Smooth muscle cell of the pulmonary artery (primary cell): ENCODE results near the gene PRM1. TPM values are rescaled to one million over a fixed set of nuclear protein-coding genes. Genes with fewer than 3 reads are reported as not detected.

ENCODE experiments used
- total RNA-seq: library from RNA; depleted of rRNA; stranded (reverse); fragments of >200 nt; gene quantifications from 2 replicates; pipeline ENCODE4 v1.2.3, GENCODE V29; 2014

PRM1 gene, protein sequence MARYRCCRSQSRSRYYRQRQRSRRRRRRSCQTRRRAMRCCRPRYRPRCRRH
- not detected in 2 replicates for total RNA-seq

DNA sequence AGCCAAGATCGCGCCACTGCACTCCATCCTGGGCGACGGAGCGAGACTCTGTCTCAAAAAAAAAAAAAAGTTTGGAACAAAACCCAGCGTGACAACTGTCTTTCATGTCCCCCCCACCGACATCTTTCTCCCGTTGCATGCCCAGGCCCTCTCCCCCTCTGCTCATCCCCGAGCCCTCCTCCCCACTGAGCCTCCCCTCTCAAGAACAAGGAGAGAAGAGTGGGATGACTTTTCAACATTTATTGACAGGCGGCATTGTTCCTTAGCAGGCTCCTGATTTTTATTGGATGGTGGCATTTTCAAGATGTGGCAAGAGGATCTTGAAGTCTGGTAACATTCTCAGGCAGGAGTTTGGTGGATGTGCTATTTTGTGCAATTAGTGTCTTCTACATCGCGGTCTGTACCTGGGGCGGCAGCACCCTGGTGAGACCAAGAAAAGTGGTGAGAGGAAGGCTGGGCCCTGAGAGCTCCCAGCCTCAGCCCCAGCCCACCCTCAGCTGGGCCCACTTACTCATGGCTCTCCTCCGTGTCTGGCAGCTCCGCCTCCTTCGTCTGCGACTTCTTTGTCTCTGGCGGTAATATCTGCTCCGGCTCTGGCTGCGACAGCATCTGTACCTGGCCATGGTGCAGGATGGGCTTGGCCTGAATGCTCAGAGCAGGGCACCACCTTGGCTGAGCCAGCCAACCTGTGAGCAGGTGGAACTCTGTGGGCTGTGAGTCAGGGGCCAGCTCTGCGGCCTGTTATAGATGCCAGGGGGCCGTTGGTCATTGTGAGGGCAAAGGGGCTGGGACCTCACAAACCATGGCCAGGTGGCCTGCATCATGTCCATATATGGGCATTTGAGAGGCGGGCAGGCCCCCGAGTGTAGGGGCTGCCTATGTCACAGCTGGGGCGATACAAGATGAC lies at the start of gene PRM1:
Gene PRM1 (minus strand): TSS at position 715 of the 907 bp plus-strand sequence. CDS start 92 bp downstream, at position 623.

DNA sequence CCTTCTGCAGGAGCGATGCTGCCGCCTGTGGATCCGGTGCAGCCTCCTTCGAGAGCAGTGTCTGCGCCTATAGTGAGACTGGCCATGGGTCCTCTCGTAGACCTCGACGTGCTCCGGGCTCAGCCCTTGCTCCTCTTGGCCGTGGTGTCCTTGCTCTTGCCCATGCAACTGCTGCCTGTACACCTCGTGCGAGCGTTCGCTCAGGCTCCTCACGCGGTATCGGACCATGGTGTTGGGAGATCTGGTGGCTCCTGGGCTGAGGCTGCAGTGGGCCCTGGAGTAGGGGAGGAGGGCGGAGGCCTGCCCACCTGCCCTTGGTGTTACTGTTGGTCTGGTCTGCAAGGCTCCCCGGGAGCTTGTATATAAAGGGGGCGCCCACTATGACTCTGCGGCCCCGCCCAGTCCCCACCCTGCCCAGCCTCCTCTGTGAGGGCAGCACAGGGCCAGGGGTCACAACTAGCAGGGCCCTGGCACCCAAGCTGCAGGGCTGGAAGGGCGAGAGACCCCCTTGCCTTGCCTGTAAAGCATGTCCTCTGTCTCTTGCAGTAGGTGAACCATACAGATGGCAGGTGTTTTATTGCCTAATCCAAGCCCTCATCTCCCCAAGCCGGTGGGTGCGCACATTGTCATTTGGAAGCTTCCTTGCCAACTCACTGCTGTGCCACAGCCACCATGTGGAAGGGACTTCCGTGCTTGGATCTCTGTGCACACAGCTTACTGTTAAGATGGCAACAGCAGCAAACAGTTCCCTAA lies 4.8 kb downstream of the PRM1 start, which contains the start of gene PRM2:
Gene PRM2 (minus strand): TSS at position 338 of the 753 bp plus-strand sequence. CDS start 110 bp downstream, at position 228.

DNA sequence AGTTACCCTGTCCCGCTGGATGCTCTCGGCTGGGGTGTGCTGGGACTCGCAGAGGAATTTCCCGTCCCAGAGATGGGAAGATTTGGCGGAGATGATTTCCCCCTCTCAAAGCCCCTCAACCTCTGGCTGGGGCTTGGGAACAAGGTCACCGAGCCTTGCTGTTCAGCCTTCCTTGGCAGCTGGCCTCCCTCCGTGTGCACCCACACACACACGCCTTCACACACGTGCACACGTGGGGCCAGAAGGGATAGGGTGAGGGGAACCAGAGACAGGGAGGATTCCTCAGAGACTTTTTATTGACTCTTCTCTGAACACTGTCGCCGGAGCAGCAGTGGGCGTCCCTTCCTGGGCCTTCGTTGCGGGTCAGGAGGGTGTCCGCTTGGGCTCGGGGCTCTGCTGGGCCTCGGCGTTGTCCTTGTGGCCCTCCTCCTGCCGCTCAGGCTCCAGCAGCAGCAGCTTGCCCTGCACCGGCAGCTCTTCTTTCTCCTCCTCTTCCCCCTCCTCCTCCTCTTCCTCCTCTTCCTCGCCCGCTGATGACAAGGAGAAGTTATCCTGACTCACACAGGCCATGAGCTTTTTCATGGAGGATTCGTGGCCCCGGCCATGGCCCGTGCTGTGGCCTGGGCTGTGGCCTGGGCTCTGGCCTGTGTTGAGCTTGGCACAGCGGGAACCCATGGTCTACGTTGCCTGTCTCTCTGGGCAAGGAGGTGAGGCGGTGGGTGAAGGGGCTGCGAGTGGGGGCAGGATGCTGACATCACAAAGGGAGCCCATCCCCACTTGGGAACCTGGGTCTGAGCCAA lies 8.0 kb downstream of the PRM1 start, which contains the start of gene PRM3:
Gene PRM3 (minus strand): TSS at position 709 of the 800 bp plus-strand sequence. CDS start 34 bp downstream, at position 675.

DNA sequence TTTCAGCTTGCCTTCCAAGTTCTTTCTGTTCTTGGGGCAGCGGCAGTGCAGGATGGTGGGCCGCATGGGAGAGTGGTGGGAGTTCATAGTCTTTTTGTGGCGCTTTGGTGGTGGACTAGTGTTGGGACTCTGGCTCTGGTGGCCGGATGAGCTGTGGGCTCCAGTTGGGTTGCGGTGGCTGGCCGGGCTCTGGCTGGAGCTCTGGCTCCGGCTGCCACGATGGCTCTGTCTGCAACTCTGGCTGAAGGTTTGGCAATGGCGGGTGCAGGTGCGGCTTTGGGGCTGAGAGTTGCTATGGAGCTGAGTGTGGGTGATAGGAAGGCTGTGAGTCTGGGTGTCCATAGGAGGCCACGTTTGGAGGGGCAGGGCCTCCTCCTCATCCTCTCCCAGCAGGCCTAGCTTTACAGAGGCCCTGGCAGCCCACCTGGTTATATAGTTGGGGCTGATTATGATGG lies 12.2 kb downstream of the PRM1 start, which contains the start of gene TNP2:
Gene TNP2 (minus strand): TSS at position 405 of the 455 bp plus-strand sequence. CDS start 63 bp downstream, at position 342.

DNA sequence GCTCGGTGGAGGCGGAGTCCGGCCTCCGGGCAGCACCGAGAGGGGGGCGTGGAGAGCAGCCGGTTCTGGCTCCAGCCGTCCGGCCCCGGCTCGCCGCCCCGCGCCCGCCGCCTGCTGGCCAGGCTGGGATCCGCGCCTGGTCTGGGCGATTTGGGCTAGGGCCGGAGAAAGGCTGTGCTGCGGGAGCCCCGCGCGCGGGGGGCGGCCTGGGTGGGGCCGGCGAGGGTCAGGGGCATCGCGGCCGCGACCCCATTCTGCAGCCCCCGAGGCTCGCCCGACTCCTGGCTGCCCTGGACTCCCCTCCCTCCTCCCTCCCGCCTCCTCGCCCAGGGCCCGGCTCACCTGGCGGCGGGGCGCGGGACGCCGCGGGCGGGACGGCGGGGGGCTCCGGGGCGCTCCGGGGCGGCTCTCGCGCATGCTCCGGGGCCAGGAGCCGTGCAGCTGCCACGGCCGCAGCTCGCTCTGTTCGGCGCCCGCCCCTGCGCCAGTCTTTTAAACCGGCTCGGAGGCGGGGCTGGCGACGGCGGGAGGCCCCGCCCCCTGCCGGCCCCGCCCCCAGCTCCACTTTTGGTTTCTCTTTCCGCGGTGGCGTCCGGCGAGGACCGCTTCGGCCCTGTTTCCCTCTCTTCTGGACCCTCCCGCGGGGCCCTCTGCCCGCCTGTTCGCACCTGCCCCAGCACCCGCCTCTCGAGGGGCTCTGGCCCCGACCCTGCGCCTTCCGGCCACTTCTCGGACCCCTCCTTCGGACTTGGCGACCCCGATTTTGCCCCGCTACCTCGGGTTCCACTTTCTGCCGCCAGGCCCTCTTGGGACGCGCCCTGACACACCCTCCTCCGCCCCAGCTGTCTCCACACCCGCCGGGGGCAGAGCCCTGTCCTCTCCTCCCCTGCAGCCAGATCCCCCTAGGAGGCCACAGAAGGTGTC lies 25.1 kb downstream of the PRM1 start, which contains the start of gene SOCS1:
Gene SOCS1 (minus strand): TSS at position 468 of the 924 bp plus-strand sequence. CDS start 726 bp downstream, outside the sequence.

Other genes starting within 250 kb of the PRM1 start
- gene SOCS1, start 25.1 kb downstream of the PRM1 start, total RNA-seq: 2.3 and 4.6 TPM in 2 replicates
- not detected in 2 replicates for gene TNP2, start 12.0 kb downstream of the PRM1 start, total RNA-seq
- not detected in 2 replicates for gene PRM3, start 7.7 kb downstream of the PRM1 start, total RNA-seq
- gene PRM2, start 4.8 kb downstream of the PRM1 start, total RNA-seq: not detected in 2 replicates
- gene RMI2, start 64.1 kb upstream of the PRM1 start, total RNA-seq: 1.7 and 4.0 TPM in 2 replicates